ENCODE results near the gene GAL3ST1. TPM values are rescaled to one million over a fixed set of nuclear protein-coding genes. Genes with fewer than 3 reads are reported as not detected.

The GAL3ST1 gene
- total RNA-seq, 1 donor from 2014 or later, result not detected

DNA sequence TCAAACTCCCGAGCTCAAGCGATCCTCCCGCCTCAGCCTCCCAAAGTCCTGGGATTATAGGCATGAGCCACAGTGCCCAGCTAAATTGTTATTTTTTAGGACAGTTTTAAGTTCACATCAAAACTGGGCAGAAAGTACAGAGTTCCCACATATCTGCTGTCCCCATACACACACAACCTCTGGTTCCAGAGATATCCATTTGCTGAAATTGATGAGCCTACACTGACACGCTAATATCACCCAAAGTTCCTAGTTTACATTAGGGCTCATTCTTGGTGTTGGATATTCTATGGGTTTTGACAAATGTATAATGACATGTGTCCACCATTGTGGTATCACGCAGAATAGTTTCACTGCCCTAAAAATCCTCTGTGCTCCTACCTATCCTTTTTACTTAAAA, 66.2 kb downstream of the GAL3ST1 start:
- Mint-ChIP-seq H3K9me3 (no peaks in the 10 kb centered on the region), H3K27me3 (ENCODE audit: low read depth) (peaks cover 20% of the 10 kb centered on the region), H3K36me3 (ENCODE audit: low read depth) (no peaks in the 10 kb centered on the region), H3K4me1 (ENCODE audit: low read depth) (no peaks in the 10 kb centered on the region), H3K4me3 (ENCODE audit: low read depth) (no peak overlapping the region), H3K27ac (no peak overlapping the region)
- DNase-seq (ENCODE audit: low spot score), result no peak
- intact Hi-C loops (cut with micrococcal nuclease), result no loop called here

DNA sequence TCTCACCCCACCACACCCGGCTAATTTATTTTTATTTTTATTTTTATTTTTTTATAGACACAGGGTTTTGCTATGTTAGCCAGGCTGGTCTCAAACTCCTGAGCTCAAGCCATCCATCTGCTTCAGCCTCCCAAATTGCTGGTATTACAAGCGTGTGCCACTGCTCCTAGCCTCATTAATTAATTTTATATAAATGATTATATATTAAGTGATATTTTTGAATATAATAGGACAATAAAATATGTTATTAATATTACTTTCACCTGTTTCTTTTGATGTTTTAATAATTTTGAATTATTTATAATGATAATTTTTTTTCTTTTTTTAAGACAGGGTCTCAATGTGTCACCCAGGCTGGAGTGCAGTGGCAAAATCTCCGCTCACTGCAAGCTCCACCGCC, 66.8 kb downstream of the GAL3ST1 start:
- Mint-ChIP-seq H3K36me3 (ENCODE audit: low read depth) (no peaks in the 10 kb centered on the region), H3K4me1 (ENCODE audit: low read depth) (no peaks in the 10 kb centered on the region), H3K27me3 (ENCODE audit: low read depth) (peaks cover 20% of the 10 kb centered on the region), H3K4me3 (ENCODE audit: low read depth) (no peak overlapping the region), H3K27ac (no peak overlapping the region), H3K9me3 (no peaks in the 10 kb centered on the region)
- DNase-seq (ENCODE audit: low spot score), result no peak
- intact Hi-C loops (cut with micrococcal nuclease), result no loop called here

- intact Hi-C loops (cut with micrococcal nuclease), result no loop called here
- no peak for DNase-seq (ENCODE audit: low spot score)
- no peak overlapping the region for H3K27ac Mint-ChIP-seq
- no peaks in the 10 kb centered on the region for H3K4me1 Mint-ChIP-seq (ENCODE audit: low read depth)
- no peaks in the 10 kb centered on the region for H3K36me3 Mint-ChIP-seq (ENCODE audit: low read depth)
- no peak overlapping the region for H3K4me3 Mint-ChIP-seq (ENCODE audit: low read depth)
- H3K9me3 Mint-ChIP-seq, result no peaks in the 10 kb centered on the region
- H3K27me3 Mint-ChIP-seq (ENCODE audit: low read depth), result peaks cover 20% of the 10 kb centered on the region
These were observed 67.9 kb downstream of the GAL3ST1 start for GRCh38 chr22:30506507-30506968.

Other genes with a start within 250 kb of the GAL3ST1 start
- gene TBC1D10A, start 247.7 kb downstream of the GAL3ST1 start, total RNA-seq, result 26.8 and 29.4 TPM in 2 replicates
- gene SF3A1, start 217.8 kb downstream of the GAL3ST1 start, total RNA-seq, result 287 and 325 TPM in 2 replicates
- 3.2 and 4.3 TPM in 2 replicates for gene CCDC157, start 217.7 kb downstream of the GAL3ST1 start, total RNA-seq
- gene RNF215, start 187.3 kb downstream of the GAL3ST1 start, total RNA-seq, result 17.2 and 19.3 TPM in 2 replicates
- 32.7 and 36.2 TPM in 2 replicates for gene SEC14L2, start 177.6 kb downstream of the GAL3ST1 start, total RNA-seq
- gene MTFP1, start 148.9 kb downstream of the GAL3ST1 start, total RNA-seq, result 72.2 and 77.3 TPM in 2 replicates
- not detected in 2 replicates for gene SEC14L3, start 102.6 kb downstream of the GAL3ST1 start, total RNA-seq
- gene SEC14L4, start 69.0 kb downstream of the GAL3ST1 start, total RNA-seq, result not detected in 2 replicates
- gene SEC14L6, start 27.9 kb downstream of the GAL3ST1 start, total RNA-seq, result 0.05 TPM in 1 of 2 replicates, not detected in the other
- gene PES1, start 17.2 kb upstream of the GAL3ST1 start, total RNA-seq, result 129 and 132 TPM in 2 replicates
- 0.51 and 0.68 TPM in 2 replicates for gene TCN2, start 32.5 kb upstream of the GAL3ST1 start, total RNA-seq
- gene SLC35E4, start 61.1 kb upstream of the GAL3ST1 start, total RNA-seq, result 8.3 and 9.0 TPM in 2 replicates
- gene DUSP18, start 93.2 kb upstream of the GAL3ST1 start, total RNA-seq, result 10.5 and 11.2 TPM in 2 replicates
- gene OSBP2, start 120.2 kb upstream of the GAL3ST1 start, total RNA-seq, result 2.1 and 2.4 TPM in 2 replicates

Measured in activated T-helper 2 cell treated with anti-CD3 and anti-CD28 coated beads, Interferon-gamma antibody, Interleukin-2, Interleukin-4, amounts not matched to agents 10 μg/mL and 5 μg/mL and 100 μg/mL, durations not matched to agents 14 hours and 24 hours and 36 hours (primary cell).